HepG2 (cell line): ENCODE results near the gene AMIGO3. TPM values are rescaled to one million over a fixed set of nuclear protein-coding genes. Genes with fewer than 3 reads are reported as not detected.

ENCODE experiments used
- ATAC-seq: fragments of 200-7000 bp; cut with Tn5 transposase; 3 replicates; pipeline ENCODE4 v1.9.1; 2020; ENCODE audit warnings: mild to moderate bottlenecking, moderate library complexity
- BruUV-seq: library from RNA; stranded (reverse); fragments of 400-500 nt; replicated peaks from 2 replicates; lab custom pipeline; 2021; lab: Mats Ljungman, UMichigan
- CTCF ChIA-PET: fragments of 300-600 bp; formaldehyde crosslinking; extraction: SDS; loops from one replicate; lab custom pipeline; 2021; ENCODE audit warnings: low total read pairs, inconsistent platforms, low intra/inter-chr PET ratio; lab: Yijun Ruan, JAX
- POLR2A ChIA-PET: fragments of 350-600 bp; sonication (Branson Sonifier 250); formaldehyde crosslinking; loops from one replicate; lab custom pipeline; 2020; ENCODE audit warnings: antibody characterized with exemption, inconsistent platforms; lab: Yijun Ruan, JAX
- DNase-seq: peaks from one replicate; pipeline ENCODE4 v3.0.0-alpha.2; 2015; ENCODE audit warnings: low spot score
- FAIRE-seq: peaks from 3 replicates; lab custom pipeline; 2011; peaks lifted over from hg19 to GRCh38; lab: Jason Lieb, UNC
- H2AFZ ChIP-seq: one replicate; pipeline ENCODE4 v1.6.1; 2011; ENCODE audit warnings: low read length, inconsistent platforms
- H3K27ac ChIP-seq: fragments of 300-600 bp; 3 replicates; pipeline ENCODE4 v1.8.0; 2011; ENCODE audit warnings: mixed run types, mild to moderate bottlenecking, mixed read lengths, low read length, inconsistent platforms; ENCODE audit not compliant: insufficient read depth; ENCODE audit errors: extremely low read length
- H3K27me3 ChIP-seq, 2 experiments: fragments of 200-600 bp in 1 of 2; 2 replicates in 1 of 2; 3 replicates in 1 of 2; pipeline versions ENCODE4 v1.6.0 to v1.8.0; 2011; ENCODE audit warnings: low read length in 2 of 2, mild to moderate bottlenecking in 2 of 2, moderate library complexity in 2 of 2, inconsistent platforms in 1 of 2; ENCODE audit not compliant: insufficient read depth in 2 of 2, control insufficient read depth in 1 of 2
- H3K36me3 ChIP-seq, 2 experiments: fragments of 200-600 bp in 1 of 2; replicated peaks in 1 of 2; 2 replicates in 1 of 2; 3 replicates in 1 of 2; pipeline versions ENCODE4 v1.5.1 to v1.8.0; 2011; ENCODE audit warnings: low read length in 2 of 2, inconsistent platforms in 1 of 2; ENCODE audit not compliant: insufficient read depth in 2 of 2, control insufficient read depth in 1 of 2
- H3K4me1 ChIP-seq: 2 replicates; pipeline ENCODE4 v1.5.1; 2012; ENCODE audit warnings: low read length, inconsistent platforms; ENCODE audit not compliant: insufficient read depth
- H3K4me2 ChIP-seq: 2 replicates; pipeline ENCODE4 v1.6.0; 2011; ENCODE audit warnings: low read depth, low read length, inconsistent platforms
- H3K4me3 ChIP-seq, 3 experiments: fragments of 200-600 bp in 1 of 3; sonication (generic), shearing (Covaris generic) in 1 of 3; replicated peaks in 1 of 3; 2 replicates each; pipeline ENCODE4 v1.5.1; 2011 to 2016; ENCODE audit warnings: low read length in 3 of 3, inconsistent platforms in 2 of 3, low read depth in 2 of 3, mild to moderate bottlenecking in 2 of 3, control low read depth in 1 of 3, mixed read lengths in 1 of 3; ENCODE audit not compliant: insufficient read depth in 1 of 3
- H3K79me2 ChIP-seq: one replicate; pipeline ENCODE4 v1.6.1; 2011; ENCODE audit warnings: low read length, inconsistent platforms; ENCODE audit not compliant: insufficient read depth
- H3K9ac ChIP-seq: 2 replicates; pipeline ENCODE4 v1.6.0; 2011; ENCODE audit warnings: mild to moderate bottlenecking, low read depth, low read length, inconsistent platforms; ENCODE audit not compliant: insufficient read depth
- H3K9me3 ChIP-seq: 2 replicates; pipeline ENCODE4 v1.5.1; 2012; ENCODE audit warnings: mild to moderate bottlenecking, low read length
- H4K20me1 ChIP-seq: 2 replicates; pipeline ENCODE4 v1.6.0; 2011; ENCODE audit warnings: inconsistent platforms, mild to moderate bottlenecking, low read length, moderate library complexity; ENCODE audit not compliant: insufficient read depth
- BRCA1 ChIP-seq: sonication (generic); formaldehyde crosslinking; IDR thresholded peaks from 2 replicates; pipeline ENCODE4 v1.4.0; 2020; ENCODE audit warnings: missing genetic modification reagents
- CTCF ChIP-seq: sonication (generic); formaldehyde crosslinking; IDR thresholded peaks from 2 replicates; pipeline ENCODE4 v1.5.0; 2020; ENCODE audit warnings: mild to moderate bottlenecking, missing genetic modification reagents, moderate library complexity
- ELF3 ChIP-seq: IDR thresholded peaks from 2 replicates; pipeline ENCODE4 v1.6.1; 2016; ENCODE audit warnings: missing genetic modification reagents, missing compliant biosample characterization
- KDM5B ChIP-seq: sonication (generic); formaldehyde crosslinking; IDR thresholded peaks from 2 replicates; pipeline ENCODE4 v1.4.0; 2020; ENCODE audit warnings: missing genetic modification reagents, mild to moderate bottlenecking, borderline replicate concordance
- POLR2G ChIP-seq: fragments of 200-400 bp; formaldehyde crosslinking; IDR thresholded peaks from 2 replicates; pipeline ENCODE4 v1.6.1; 2018; ENCODE audit warnings: mild to moderate bottlenecking, low read depth, low read length, moderate library complexity
- TBX3 ChIP-seq: fragments of 450-650 bp; IDR thresholded peaks from 2 replicates; pipeline ENCODE4 v1.6.1; 2017; ENCODE audit warnings: antibody characterized with exemption, mild to moderate bottlenecking, inconsistent platforms, borderline replicate concordance
- THYN1 ChIP-seq: sonication (generic); formaldehyde crosslinking; IDR thresholded peaks from 2 replicates; pipeline ENCODE4 v1.8.1; 2023; ENCODE audit warnings: low read depth, mild to moderate bottlenecking, moderate library complexity, missing genetic modification reagents, borderline replicate concordance
- ZKSCAN8 ChIP-seq: IDR thresholded peaks from 2 replicates; pipeline ENCODE4 v1.6.1; 2016; ENCODE audit warnings: borderline replicate concordance, missing genetic modification reagents, missing compliant biosample characterization
- WGBS: methylation state at CpG from one replicate; pipeline ENCODE4 v1.1.6; 2017; ENCODE audit warnings: low lambda C conversion rate; 5-methylcytosine and 5-hydroxymethylcytosine counted together
- in situ Hi-C: cut with HindIII; loops from 2 replicates; pipeline ENCODE4 v1.10.0; 2017; ENCODE audit warnings: low pct_unique_long_range_greater_than_20kb; ENCODE audit not compliant: extremely low pct_ligation_motif_present
- intact Hi-C: fragments of 100-400 bp; cut with micrococcal nuclease; formaldehyde crosslinking; loops from one replicate; pipeline ENCODE4 v1.10.0; 2022; ENCODE audit not compliant: unreplicated experiment
- polyA plus RNA-seq, 8 experiments: library from polyadenylated mRNA; depleted of rRNA in 3 of 8; stranded (reverse) in 7 of 8; unstranded in 1 of 8; fragments of >200 nt; fragmentation: Illumina TruSeq in 4 of 8; extraction: Trizol in 4 of 8; gene quantifications; 2 replicates each; pipeline versions ENCODE4 v1.2.1 to v1.2.3, GENCODE V29; 2011 to 2016; ENCODE audit warnings: low read depth in 4 of 8, missing spikeins in 1 of 8, mixed read lengths in 1 of 8; ENCODE audit not compliant: insufficient read depth in 1 of 8
- total RNA-seq, 5 experiments: library from RNA; depleted of rRNA; stranded (reverse); fragments of >200 nt; fragmentation: Illumina TruSeq; extraction: Trizol; gene quantifications; 2 replicates each; pipeline ENCODE4 v1.2.3, GENCODE V29; 2016; ENCODE audit warnings: low read depth in 1 of 5

AMIGO3 gene
- total and polyA plus RNA-seq, 2 of the 13 experiments (the other 11 are each of a cell fraction or from before 2014, with no cell fraction given), result 0.35 TPM; not detected in 1

GRCh38 chr3:49703956-49704355, 15.5 kb downstream of the AMIGO3 start:
- FAIRE-seq (no peak), ATAC-seq (no peak), DNase-seq (no peak)
- Histone ChIP-seq H3K27me3 (no peaks in the 10 kb centered on the region; a peak in 1 of 5 replicates), H3K27ac (no peak overlapping the region), H3K9ac (no peak overlapping the region), H3K9me3 (no peaks in the 10 kb centered on the region), H4K20me1 (no peaks in the 10 kb centered on the region), H2AFZ (no peak overlapping the region), H3K4me3 (no peak overlapping the region), H3K36me3 (peaks cover 36 to 74% of the 10 kb centered on the region in 2 experiments), H3K4me1 (no peaks in the 10 kb centered on the region), H3K79me2 (no peaks in the 10 kb centered on the region), H3K4me2 (no peak overlapping the region)
- ChIA-PET POLR2A (no interaction called here), CTCF (interaction anchor here (1.7 to 2.3 kb wide), 2 partner anchors 135 to 202 kb away, joined by 7 to 14 read pairs; no protein-coding TSS in a partner anchor)
- WGBS, result 96% methylated on average over 7 of the region's 7 CpGs
- intact Hi-C loops, result loop anchor here (1.0 to 2.0 kb wide), 2 partner anchors 135 to 203 kb away; no protein-coding TSS in a partner anchor
- TF ChIP-seq BRCA1 (CRISPR knock-in tag), result no peak
- TF ChIP-seq KDM5B (CRISPR knock-in tag), result 0 out of 2 replicates have a peak, but pooled peaks have one; percentile 8
- TF ChIP-seq POLR2G, result 0 out of 2 replicates have a peak, but pooled peaks have one; percentile 29
- no peak for TF ChIP-seq CTCF (CRISPR knock-in tag)
- no peak for TF ChIP-seq ELF3
- TF ChIP-seq TBX3, result no peak
- no peak for TF ChIP-seq ZKSCAN8 (CRISPR knock-in tag)
- no peak for TF ChIP-seq THYN1 (CRISPR knock-in tag)
- in situ Hi-C loops, result loop anchor here (5.0 kb wide), 2 partner anchors 133 to 203 kb away; no protein-coding TSS in a partner anchor
- no TSS peak for BruUV-seq
